ENCODE data around the gene PRSS2.
"Not testable (repeated sequence)": the region's sequence is repeated elsewhere in the genome, so short reads cannot be mapped to it uniquely, and the experiment has no call there.

Gene PRSS2

GRCh38 chr7:142760071-142760642 lies 10.6 kb upstream of the PRSS2 start:
- DNase-seq = no peak

GRCh38 chr7:142761606-142762005 lies 9.2 kb upstream of the PRSS2 start:
- DNase-seq = not testable (repeated sequence)

- DNase-seq = no peak
These were observed 8.7 kb upstream of the PRSS2 start for GRCh38 chr7:142762104-142762503.

GRCh38 chr7:142767451-142767850 lies 3.3 kb upstream of the PRSS2 start:
- no peak for DNase-seq

- DNase-seq = no peak
These were observed 2.9 kb upstream of the PRSS2 start for GRCh38 chr7:142767861-142768260.

- DNase-seq = not testable (repeated sequence)
These were observed 1.9 kb upstream of the PRSS2 start for GRCh38 chr7:142768885-142769284.

- DNase-seq = no peak
These were observed 568 bp downstream of the PRSS2 start for GRCh38 chr7:142771353-142771723.

- no peak for DNase-seq
These were observed 1.3 kb downstream of the PRSS2 start for GRCh38 chr7:142772051-142772450.

- no peak for DNase-seq
These were observed 1.9 kb downstream of the PRSS2 start for GRCh38 chr7:142772673-142773072.

GRCh38 chr7:142773230-142773629 lies 2.5 kb downstream of the PRSS2 start:
- DNase-seq = no peak

GRCh38 chr7:142773937-142774744 lies 3.4 kb downstream of the PRSS2 start:
- DNase-seq = no peak

GRCh38 chr7:142774826-142775225 lies 4.1 kb downstream of the PRSS2 start:
- DNase-seq = no peak

GRCh38 chr7:142775351-142776115 lies 4.8 kb downstream of the PRSS2 start:
- not testable (repeated sequence) for DNase-seq

- no peak for DNase-seq
These were observed 5.6 kb downstream of the PRSS2 start for GRCh38 chr7:142776206-142776844.

- not testable (repeated sequence) for DNase-seq
These were observed 6.1 kb downstream of the PRSS2 start for GRCh38 chr7:142776845-142777225.

- DNase-seq = no peak
These were observed 6.5 kb downstream of the PRSS2 start for GRCh38 chr7:142777318-142777717.

- peak; percentile 86 for DNase-seq
These were observed 12.4 kb downstream of the PRSS2 start for GRCh38 chr7:142782922-142783900.

- peak in 1 of 2 donors; percentile 11 for DNase-seq
These were observed 13.3 kb downstream of the PRSS2 start for GRCh38 chr7:142784096-142784495.

- peak; percentile 72 to 76 for DNase-seq
These were observed 13.9 kb downstream of the PRSS2 start for GRCh38 chr7:142784716-142785115.

GRCh38 chr7:142785841-142786250 lies 15.1 kb downstream of the PRSS2 start:
- peak; percentile 91 for DNase-seq

GRCh38 chr7:142787034-142787768 lies 16.4 kb downstream of the PRSS2 start:
- peak in 1 of 2 donors; percentile 5 for DNase-seq

Data from CD4-positive, alpha-beta T cell treated with Interferon alpha-2 for 1 hour (primary cell).